IPS DF 19.7 (cell line): ENCODE results near the gene ZNF469.

Experiments used
- DNase-seq: peaks from one replicate; pipeline ENCODE4 v3.0.0-alpha.2; 2013; ENCODE audit warnings: low read depth, low spot score

ZNF469 gene, protein sequence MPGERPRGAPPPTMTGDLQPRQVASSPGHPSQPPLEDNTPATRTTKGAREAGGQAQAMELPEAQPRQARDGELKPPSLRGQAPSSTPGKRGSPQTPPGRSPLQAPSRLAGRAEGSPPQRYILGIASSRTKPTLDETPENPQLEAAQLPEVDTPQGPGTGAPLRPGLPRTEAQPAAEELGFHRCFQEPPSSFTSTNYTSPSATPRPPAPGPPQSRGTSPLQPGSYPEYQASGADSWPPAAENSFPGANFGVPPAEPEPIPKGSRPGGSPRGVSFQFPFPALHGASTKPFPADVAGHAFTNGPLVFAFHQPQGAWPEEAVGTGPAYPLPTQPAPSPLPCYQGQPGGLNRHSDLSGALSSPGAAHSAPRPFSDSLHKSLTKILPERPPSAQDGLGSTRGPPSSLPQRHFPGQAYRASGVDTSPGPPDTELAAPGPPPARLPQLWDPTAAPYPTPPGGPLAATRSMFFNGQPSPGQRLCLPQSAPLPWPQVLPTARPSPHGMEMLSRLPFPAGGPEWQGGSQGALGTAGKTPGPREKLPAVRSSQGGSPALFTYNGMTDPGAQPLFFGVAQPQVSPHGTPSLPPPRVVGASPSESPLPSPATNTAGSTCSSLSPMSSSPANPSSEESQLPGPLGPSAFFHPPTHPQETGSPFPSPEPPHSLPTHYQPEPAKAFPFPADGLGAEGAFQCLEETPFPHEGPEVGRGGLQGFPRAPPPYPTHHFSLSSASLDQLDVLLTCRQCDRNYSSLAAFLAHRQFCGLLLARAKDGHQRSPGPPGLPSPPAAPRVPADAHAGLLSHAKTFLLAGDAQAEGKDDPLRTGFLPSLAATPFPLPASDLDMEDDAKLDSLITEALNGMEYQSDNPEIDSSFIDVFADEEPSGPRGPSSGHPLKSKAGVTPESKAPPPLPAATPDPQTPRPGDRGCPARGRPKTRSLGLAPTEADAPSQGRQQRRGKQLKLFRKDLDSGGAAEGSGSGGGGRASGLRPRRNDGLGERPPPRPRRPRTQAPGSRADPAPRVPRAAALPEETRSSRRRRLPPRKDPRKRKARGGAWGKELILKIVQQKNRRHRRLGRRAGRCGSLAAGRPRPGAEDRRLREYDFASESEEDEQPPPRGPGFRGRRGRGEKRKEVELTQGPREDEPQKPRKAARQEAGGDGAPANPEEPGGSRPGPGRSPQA (N-terminal part only)

GRCh38 chr16:88382491-88383400, at the start of gene ZNF469:
ZNF469 (plus strand) TSS chr16:88382959; CDS start chr16:88427471, 44,512 bp downstream.
- DNase-seq, result no peak

DNA sequence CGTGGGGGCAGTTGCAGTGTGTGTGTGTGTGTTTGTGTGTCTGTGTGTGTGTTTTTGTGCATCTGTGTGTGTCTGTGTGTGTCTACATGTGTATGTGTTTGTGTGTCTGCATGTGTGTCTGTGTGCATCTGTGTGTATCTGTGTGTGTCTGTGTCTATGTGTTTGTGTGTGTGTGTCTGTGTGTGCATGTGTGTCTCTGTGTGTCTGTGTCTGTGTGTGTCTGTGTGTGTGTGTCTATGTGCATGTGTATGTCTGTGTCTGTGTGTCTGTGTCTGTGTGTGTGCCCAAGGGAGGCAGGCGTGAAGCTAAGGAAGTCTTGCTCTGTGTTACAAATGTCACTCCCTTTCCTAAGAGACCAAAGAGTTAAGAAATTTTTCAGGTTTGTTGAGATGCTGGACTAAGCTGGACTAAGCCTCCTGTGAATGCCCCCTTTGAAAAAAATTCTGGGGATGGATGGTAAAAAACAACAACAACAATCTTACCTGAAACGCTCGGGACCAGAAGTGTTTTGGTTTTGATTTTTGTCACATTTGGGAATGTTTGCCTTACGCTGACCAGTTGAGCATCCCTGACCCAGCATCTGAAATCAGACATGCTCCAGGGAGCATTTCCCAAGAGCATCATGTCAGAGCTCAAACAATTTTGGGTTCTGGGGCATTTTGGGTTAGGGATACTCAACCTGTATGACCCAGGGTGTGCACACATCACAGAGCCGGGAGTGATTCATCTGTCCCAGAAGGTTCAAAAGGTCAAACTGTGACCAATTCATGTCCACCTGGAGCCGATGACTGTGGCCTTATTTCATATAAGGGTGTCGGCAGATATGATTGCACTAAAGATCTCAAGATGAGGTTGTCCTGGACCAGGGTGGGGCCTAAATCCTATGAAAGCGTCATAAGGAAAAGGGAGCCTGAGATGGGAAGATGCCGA, 48.6 kb upstream of the ZNF469 start:
- DNase-seq, result no peak

GRCh38 chr16:88334778-88335720, 47.7 kb upstream of the ZNF469 start:
- DNase-seq, result no peak

DNA sequence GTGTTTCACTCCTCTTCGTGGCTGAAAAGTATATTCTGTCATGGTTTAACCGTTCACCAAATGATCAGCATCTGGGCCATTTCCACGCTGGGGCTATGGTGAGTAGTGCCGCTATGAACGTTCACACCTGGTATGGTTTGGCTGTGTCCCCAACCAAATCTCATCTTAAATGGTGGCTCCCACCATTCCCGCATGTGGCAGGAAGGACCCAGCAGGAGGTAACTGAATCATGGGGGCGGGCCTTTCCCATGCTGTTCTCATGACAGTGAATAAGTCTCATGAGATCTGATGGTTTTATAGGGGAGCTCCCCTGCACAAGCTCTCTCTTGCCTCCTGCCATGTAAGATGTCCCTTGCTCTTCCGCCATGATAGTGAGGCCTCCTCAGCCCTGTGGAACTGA, 45.7 kb upstream of the ZNF469 start:
- no peak for DNase-seq

DNA sequence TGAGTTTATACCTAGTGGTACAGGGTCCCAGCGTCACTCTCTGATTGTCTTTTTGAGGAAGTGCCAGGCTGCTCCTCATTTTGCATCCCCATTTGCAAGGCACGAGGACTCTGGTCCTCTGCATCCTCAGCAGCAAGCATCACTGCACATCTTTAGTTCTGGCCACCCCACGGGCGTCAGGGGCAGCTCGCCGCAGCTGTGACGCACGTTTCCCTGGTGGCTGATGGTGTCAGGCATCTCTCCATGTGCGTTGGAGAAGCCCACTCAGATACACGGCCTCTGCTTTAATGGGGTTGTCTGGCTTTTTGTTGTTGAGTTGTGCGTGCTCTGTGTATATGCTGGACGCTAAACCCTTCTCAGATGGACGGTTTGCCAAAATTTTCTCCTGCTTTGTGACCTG, 45.2 kb upstream of the ZNF469 start:
- no peak for DNase-seq

DNA sequence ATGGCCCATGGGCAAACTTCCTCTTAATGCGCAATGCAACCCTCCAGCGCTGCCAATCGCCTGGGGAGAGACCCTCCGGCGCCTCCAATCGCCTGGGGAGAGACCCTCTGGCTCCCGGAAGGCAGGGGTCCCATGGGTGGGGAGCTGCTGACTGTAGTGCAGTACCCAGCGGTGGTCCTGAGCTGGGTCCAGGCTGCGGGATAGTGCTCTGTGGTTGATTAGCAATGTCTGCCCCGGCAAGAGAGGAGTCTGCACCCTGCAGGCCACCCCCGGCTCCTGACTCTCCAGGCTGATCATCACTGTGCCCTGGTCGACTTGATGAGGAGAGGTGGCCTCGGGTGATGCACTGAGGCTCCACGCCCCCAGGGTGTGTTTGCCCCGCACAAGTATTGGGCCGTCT, 44.6 kb upstream of the ZNF469 start:
- peak; percentile 40 for DNase-seq

DNA sequence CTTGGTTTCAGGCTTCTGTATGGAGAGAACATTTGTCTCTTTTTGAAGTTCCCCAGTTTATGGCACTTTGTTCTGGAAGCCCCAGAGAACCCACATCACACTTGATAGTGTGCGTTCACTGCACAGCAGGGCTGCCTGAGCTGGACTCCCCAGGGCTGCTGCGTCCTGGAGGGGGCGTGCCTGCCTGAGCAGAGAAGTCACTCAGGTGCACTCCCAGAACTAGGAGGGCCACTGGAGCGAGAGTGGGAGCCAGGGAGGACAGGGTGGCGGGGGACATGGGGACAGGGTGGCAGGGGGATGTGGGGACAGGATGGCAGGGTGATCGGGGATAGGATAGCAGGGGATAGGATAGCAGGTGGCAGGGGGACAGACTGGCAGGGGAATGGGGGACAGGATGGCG, 43.9 kb upstream of the ZNF469 start:
- no peak for DNase-seq

GRCh38 chr16:88339930-88340754, 42.6 kb upstream of the ZNF469 start:
- no peak for DNase-seq

DNA sequence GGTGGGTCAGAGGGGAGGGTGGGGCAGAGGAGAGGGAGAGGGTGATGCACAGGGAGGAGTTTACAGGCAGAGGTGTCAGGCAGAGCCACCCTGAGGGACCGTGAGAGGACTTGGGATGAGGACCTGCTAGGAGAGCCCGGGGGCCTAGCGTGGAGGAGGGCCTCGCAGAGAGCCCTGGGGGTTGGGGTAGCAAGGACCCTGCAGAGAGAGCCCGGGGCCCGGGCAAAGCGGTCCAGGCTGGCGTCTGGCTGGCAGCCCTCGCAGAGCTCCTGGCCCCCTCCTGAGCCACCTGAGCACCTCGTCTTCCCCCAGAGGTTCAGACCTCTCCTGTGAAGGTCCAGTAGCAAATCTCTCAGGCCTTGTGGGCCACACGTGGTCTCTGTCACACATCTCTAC, 42.0 kb upstream of the ZNF469 start:
- DNase-seq, result no peak

DNA sequence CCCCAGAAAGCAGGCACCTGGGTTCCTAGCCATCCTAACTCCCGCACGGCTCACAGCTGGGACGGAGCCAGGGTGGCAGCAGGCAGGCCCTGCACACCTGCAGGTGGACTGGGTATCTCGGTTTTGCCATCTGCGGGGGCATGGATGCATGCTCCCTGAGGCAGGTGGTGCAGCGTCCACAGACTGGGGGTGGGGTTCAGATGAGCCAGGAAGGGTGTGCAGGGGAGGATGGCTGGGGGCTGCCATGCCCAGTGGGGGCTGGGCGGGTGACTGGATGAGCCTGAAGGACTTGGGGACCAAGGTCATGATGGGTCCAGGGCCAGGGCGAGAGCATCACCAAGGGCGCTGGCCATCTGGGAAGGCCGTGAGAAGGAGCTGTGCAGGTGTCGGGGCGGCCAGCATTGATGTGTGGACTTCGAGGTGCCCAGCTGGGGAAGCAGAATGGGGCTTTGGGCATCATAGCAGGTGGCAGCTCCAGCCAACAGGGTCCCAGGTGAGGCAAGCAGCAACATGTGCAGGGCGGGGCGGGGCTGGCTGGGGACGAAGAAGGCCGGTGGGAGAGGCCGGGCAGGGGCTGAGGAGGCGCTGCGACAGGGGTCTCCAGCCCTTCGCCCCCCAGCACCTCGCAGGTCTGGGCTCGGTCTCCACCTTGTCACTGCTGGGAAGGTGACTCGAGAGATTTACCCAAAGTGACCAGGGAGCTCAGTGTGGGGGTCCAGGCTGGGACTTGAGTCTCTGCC, 41.0 kb upstream of the ZNF469 start:
- no peak for DNase-seq

GRCh38 chr16:88342491-88342890, 40.3 kb upstream of the ZNF469 start:
- no peak for DNase-seq

- no peak for DNase-seq
These were observed 39.4 kb upstream of the ZNF469 start for GRCh38 chr16:88343271-88343791.

DNA sequence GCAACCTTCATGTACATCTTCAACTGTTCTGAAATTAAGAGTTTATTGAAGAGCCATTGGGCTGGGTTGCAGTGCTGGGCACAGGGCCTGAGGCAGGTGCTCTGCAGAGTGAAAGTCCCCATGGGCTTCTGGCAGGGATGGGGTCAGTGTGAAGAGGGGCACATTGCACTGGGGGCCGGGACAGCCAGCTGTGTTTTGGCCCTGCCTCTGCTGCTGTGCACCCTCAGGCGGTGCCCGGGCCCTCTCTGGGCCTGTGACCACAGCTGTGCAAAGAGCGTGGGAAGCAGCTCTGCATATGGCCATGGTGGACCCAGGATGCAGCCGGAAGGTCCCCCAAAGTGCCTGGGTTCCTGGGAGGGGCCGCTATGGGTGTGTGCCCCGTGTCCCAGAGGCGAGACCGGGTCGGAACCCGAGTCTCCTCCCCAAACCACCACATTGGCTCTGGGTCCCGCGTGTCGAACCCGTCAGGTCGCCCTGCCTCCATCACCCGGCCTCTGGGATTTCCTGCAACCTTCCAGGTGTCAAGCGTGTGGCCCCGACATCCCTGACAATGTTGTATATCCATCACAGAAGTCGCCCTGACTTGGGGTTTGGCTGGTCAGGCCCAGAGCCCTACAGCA, 38.2 kb upstream of the ZNF469 start:
- DNase-seq, result no peak

- no peak for DNase-seq
These were observed 37.6 kb upstream of the ZNF469 start for GRCh38 chr16:88345031-88345720.

GRCh38 chr16:88345721-88346560, 36.8 kb upstream of the ZNF469 start:
- no peak for DNase-seq
